ENCODE data around the gene DRC7. TPM values are rescaled to one million over a fixed set of nuclear protein-coding genes. Genes with fewer than 3 reads are reported as not detected.

Gene DRC7
- total RNA-seq, 2 donors from 2014 or later = not detected

- no peak for TF ChIP-seq CTCF (IDR thresholded peaks at IDR 0.05)
- H3K36me3 ChIP-seq = no peaks in the 10 kb centered on the region
- H3K27ac ChIP-seq = no peak overlapping the region
- DNase-seq (ENCODE audit: low spot score) (no peak), ATAC-seq (ENCODE audit: insufficient number of reproducible peaks, low FRiP score, low read depth) (no peak)
- no peak overlapping the region for H3K4me3 ChIP-seq
- H3K9me3 ChIP-seq = no peaks in the 10 kb centered on the region
- no peaks in the 10 kb centered on the region for H3K27me3 ChIP-seq (replicated peaks; ENCODE audit: insufficient read depth)
- no peaks in the 10 kb centered on the region for H3K4me1 ChIP-seq (ENCODE audit: control insufficient read depth in 1 of 2, low read depth in 2 of 2)
Measured at GRCh38 chr16:57679767-57680482, 14.7 kb upstream of the DRC7 start.

GRCh38 chr16:57680842-57681375 lies 13.7 kb upstream of the DRC7 start:
- no peak for ATAC-seq (ENCODE audit: insufficient number of reproducible peaks, low FRiP score, low read depth)
- no peak for TF ChIP-seq CTCF (IDR thresholded peaks at IDR 0.05)
- Histone ChIP-seq H3K36me3 (no peaks in the 10 kb centered on the region), H3K4me3 (no peak overlapping the region), H3K9me3 (no peaks in the 10 kb centered on the region), H3K4me1 (ENCODE audit: control insufficient read depth in 1 of 2, low read depth in 2 of 2) (no peaks in the 10 kb centered on the region), H3K27me3 (replicated peaks; ENCODE audit: insufficient read depth) (no peaks in the 10 kb centered on the region), H3K27ac (no peak overlapping the region)
- DNase-seq (ENCODE audit: low spot score) = no peak

- no peaks in the 10 kb centered on the region for H3K4me1 ChIP-seq (ENCODE audit: control insufficient read depth in 1 of 2, low read depth in 2 of 2)
- H3K9me3 ChIP-seq = no peaks in the 10 kb centered on the region
- H3K4me3 ChIP-seq = no peak overlapping the region
- TF ChIP-seq CTCF (IDR thresholded peaks at IDR 0.05) = no peak
- no peak overlapping the region for H3K27ac ChIP-seq
- no peaks in the 10 kb centered on the region for H3K36me3 ChIP-seq
- DNase-seq (ENCODE audit: low spot score) = no peak
- no peaks in the 10 kb centered on the region for H3K27me3 ChIP-seq (replicated peaks; ENCODE audit: insufficient read depth)
- ATAC-seq (ENCODE audit: insufficient number of reproducible peaks, low FRiP score, low read depth) = no peak
Measured at GRCh38 chr16:57681950-57682728, 12.5 kb upstream of the DRC7 start.

- Histone ChIP-seq H3K4me3 (no peak overlapping the region), H3K4me1 (ENCODE audit: control insufficient read depth in 1 of 2, low read depth in 2 of 2) (no peaks in the 10 kb centered on the region), H3K36me3 (no peaks in the 10 kb centered on the region), H3K9me3 (no peaks in the 10 kb centered on the region), H3K27me3 (replicated peaks; ENCODE audit: insufficient read depth) (no peaks in the 10 kb centered on the region), H3K27ac (no peak overlapping the region)
- no peak for DNase-seq (ENCODE audit: low spot score)
- no peak for ATAC-seq (ENCODE audit: insufficient number of reproducible peaks, low FRiP score, low read depth)
- TF ChIP-seq CTCF (IDR thresholded peaks at IDR 0.05) = no peak
Measured at GRCh38 chr16:57682809-57683635, 11.6 kb upstream of the DRC7 start.
